Right forelimb (tissue), 1 donor: Measurements from ENCODE around the gene ABCB10.

Source experiments
- DNase-seq: peaks from one replicate; pipeline ENCODE4 v3.0.0-alpha.2; 2018

Gene ABCB10

DNA sequence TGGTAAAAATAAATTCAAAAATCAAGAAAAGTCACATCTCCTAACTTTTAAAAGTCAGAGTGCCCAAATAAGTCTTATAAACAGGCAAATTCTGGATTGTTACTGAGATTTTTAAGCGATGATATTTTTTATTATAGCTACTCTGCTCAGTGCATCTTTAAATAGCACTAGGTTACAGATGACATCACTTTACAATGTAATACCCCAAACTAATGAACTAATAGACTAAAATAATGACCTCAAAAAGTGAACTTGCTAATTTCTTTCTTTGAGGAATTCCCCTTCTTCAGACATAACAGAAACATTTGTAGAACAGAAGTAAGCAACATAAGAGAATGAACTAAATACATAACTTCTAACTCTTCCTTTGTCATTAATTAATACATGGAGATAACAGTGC lies 91.6 kb downstream of the ABCB10 start:
- DNase-seq = no peak
